Neural progenitor cell (in vitro differentiated cells): ENCODE data around the gene MT1E. TPM values are rescaled to one million over a fixed set of nuclear protein-coding genes. Genes with fewer than 3 reads are reported as not detected.
A peak's percentile ranks its signal among the peaks of the same experiment; 100 is the strongest.

Experiments
- DNase-seq: peaks from one replicate; pipeline ENCODE4 v3.0.0-alpha.2; 2016; ENCODE audit warnings: low spot score
- H2AFZ ChIP-seq: fragments of 200-600 bp; sonication (generic); replicated peaks from 2 replicates; pipeline ENCODE4 v1.6.1; 2016; ENCODE audit warnings: antibody characterized with exemption
- H3F3A ChIP-seq: fragments of 200-600 bp; sonication (generic); 2 replicates; pipeline ENCODE4 v1.6.1; 2016; ENCODE audit warnings: antibody characterized with exemption, low read depth
- H3K27ac ChIP-seq: fragments of 200-600 bp; sonication (generic); 2 replicates; pipeline ENCODE4 v1.5.1; 2016; ENCODE audit warnings: mild to moderate bottlenecking
- H3K27me3 ChIP-seq: fragments of 200-600 bp; sonication (generic); 2 replicates; pipeline ENCODE4 v1.6.1; 2016; ENCODE audit warnings: mild to moderate bottlenecking, moderate library complexity
- H3K36me3 ChIP-seq: fragments of 200-600 bp; sonication (generic); 2 replicates; pipeline ENCODE4 v1.5.1; 2016
- H3K4me1 ChIP-seq: fragments of 200-600 bp; sonication (generic); 2 replicates; pipeline ENCODE4 v1.6.1; 2016; ENCODE audit warnings: mixed run types
- H3K4me2 ChIP-seq: fragments of 200-600 bp; sonication (generic); 2 replicates; pipeline ENCODE4 v1.6.1; 2016
- H3K4me3 ChIP-seq: fragments of 200-600 bp; sonication (generic); 2 replicates; pipeline ENCODE4 v1.5.1; 2016
- H3K79me2 ChIP-seq: fragments of 200-600 bp; sonication (generic); 2 replicates; pipeline ENCODE4 v1.6.1; 2016; ENCODE audit warnings: low read depth
- H3K9ac ChIP-seq: fragments of 200-600 bp; sonication (generic); 2 replicates; pipeline ENCODE4 v1.6.1; 2016
- H3K9me3 ChIP-seq: fragments of 200-600 bp; sonication (generic); 2 replicates; pipeline ENCODE4 v1.5.1; 2016; ENCODE audit warnings: low read depth
- H4K20me1 ChIP-seq: fragments of 200-600 bp; sonication (generic); 2 replicates; pipeline ENCODE4 v1.6.1; 2016; ENCODE audit warnings: low read depth
- H3K27ac Mint-ChIP-seq: 3 replicates; pipeline ENCODE4 v1.8.0; 2021; ENCODE audit warnings: mixed read lengths
- H3K27me3 Mint-ChIP-seq: 2 replicates; pipeline ENCODE4 v1.8.0; 2022; ENCODE audit warnings: low read depth, mild to moderate bottlenecking, inconsistent platforms, moderate library complexity, mixed read lengths; ENCODE audit not compliant: insufficient read depth
- H3K36me3 Mint-ChIP-seq: 3 replicates; pipeline ENCODE4 v1.8.0; 2021; ENCODE audit warnings: mixed read lengths
- H3K4me1 Mint-ChIP-seq: 3 replicates; pipeline ENCODE4 v1.8.0; 2021; ENCODE audit warnings: mixed read lengths
- H3K4me3 Mint-ChIP-seq: 3 replicates; pipeline ENCODE4 v1.8.0; 2021; ENCODE audit warnings: mild to moderate bottlenecking, moderate library complexity, mixed read lengths
- H3K9me3 Mint-ChIP-seq: 3 replicates; pipeline ENCODE4 v1.8.0; 2020; ENCODE audit warnings: mixed read lengths
- CTCF ChIP-seq: fragments of 200-600 bp; sonication (generic); IDR thresholded peaks from 2 replicates; pipeline ENCODE4 v1.5.1; 2017; ENCODE audit warnings: antibody characterized with exemption, mild to moderate bottlenecking
- EZH2 ChIP-seq: fragments of 200-600 bp; sonication (generic); IDR thresholded peaks from 2 replicates; pipeline ENCODE4 v1.6.1; 2017; ENCODE audit warnings: antibody characterized with exemption, mild to moderate bottlenecking, moderate library complexity
- EZH2phosphoT487 ChIP-seq: fragments of 200-600 bp; sonication (generic); IDR thresholded peaks from 2 replicates; pipeline ENCODE4 v1.6.1; 2017; ENCODE audit warnings: antibody characterized with exemption
- total RNA-seq: library from RNA; depleted of rRNA; stranded (reverse); fragments of >200 nt; gene quantifications from 2 replicates; pipeline ENCODE4 v1.2.3, GENCODE V29; 2015; ENCODE audit warnings: low replicate concordance

Gene MT1E
- total RNA-seq, 1 donor from 2014 or later: 2.4 TPM

GRCh38 chr16:56657555-56658326, 32.2 kb downstream of the MT1E start, which contains the start of gene MT1F:
TSS of gene MT1F (plus strand) at chr16:56657959. CDS start at chr16:56658059, 100 bp downstream.
- peaks cover 8% of the 10 kb centered on the region for H4K20me1 ChIP-seq
- no peak within 1 kb of the TSS for H3K9ac ChIP-seq
- Mint-ChIP-seq H3K9me3 (no peaks in the 10 kb centered on the region), H3K4me3 (peak within 1 kb of the TSS; percentile 88), H3K27ac (no peak within 1 kb of the TSS), H3K27me3 (peaks cover 52% of the 10 kb centered on the region), H3K4me1 (peaks cover 12% of the 10 kb centered on the region), H3K36me3 (no peaks in the 10 kb centered on the region)
- H3K36me3 ChIP-seq: no peaks in the 10 kb centered on the region
- H3K4me2 ChIP-seq: peak within 1 kb of the TSS; percentile 86
- H3K27me3 ChIP-seq: peaks cover 97% of the 10 kb centered on the region
- H3K4me1 ChIP-seq: peaks cover 7% of the 10 kb centered on the region
- H3K9me3 ChIP-seq: no peaks in the 10 kb centered on the region
- peak within 1 kb of the TSS; percentile 56 for H3K4me3 ChIP-seq
- no peaks in the 10 kb centered on the region for H3K79me2 ChIP-seq
- peaks cover 13% of the 10 kb centered on the region for H3F3A ChIP-seq
- TF ChIP-seq CTCF: no peak
- peak; percentile 23 for TF ChIP-seq EZH2phosphoT487
- peak; percentile 61 for TF ChIP-seq EZH2
- H2AFZ ChIP-seq: peak within 1 kb of the TSS; percentile 74
- H3K27ac ChIP-seq: no peak within 1 kb of the TSS
- peak; percentile 89 for DNase-seq

- H3K4me3 ChIP-seq: peak overlapping the region; percentile 56
- peaks cover 55% of the 10 kb centered on the region for H3K27me3 Mint-ChIP-seq
- H3K9me3 Mint-ChIP-seq: no peaks in the 10 kb centered on the region
Measured at GRCh38 chr16:56658327-56658875, 32.8 kb downstream of the MT1E start.

More at GRCh38 chr16:56658327-56658875, 32.8 kb downstream of the MT1E start:
- Histone ChIP-seq H3K4me2 (peak overlapping the region; percentile 86), H3K9ac (no peak overlapping the region), H3K27me3 (peaks cover 97% of the 10 kb centered on the region), H3K79me2 (no peaks in the 10 kb centered on the region), H4K20me1 (peaks cover 12% of the 10 kb centered on the region), H3F3A (peaks cover 13% of the 10 kb centered on the region), H3K9me3 (no peaks in the 10 kb centered on the region), H3K4me1 (peaks cover 10% of the 10 kb centered on the region), H3K36me3 (no peaks in the 10 kb centered on the region), H2AFZ (peak overlapping the region; percentile 74), H3K27ac (no peak overlapping the region)
- Mint-ChIP-seq H3K4me1 (peaks cover 13% of the 10 kb centered on the region), H3K27ac (no peak overlapping the region), H3K4me3 (peak overlapping the region; percentile 88), H3K36me3 (no peaks in the 10 kb centered on the region)
- no peak for DNase-seq
- TF ChIP-seq EZH2: no peak
- TF ChIP-seq EZH2phosphoT487: no peak
- no peak for TF ChIP-seq CTCF
